Stimulated activated CD4-positive, alpha-beta T cell treated with anti-CD3 and anti-CD28 coated beads, Interleukin-1b, Interleukin-23, amount 100 ng/mL, for 48 hours (primary cell): ENCODE data around the gene LRRC57.

ENCODE experiments used
- DNase-seq: peaks from one replicate; pipeline ENCODE4 v3.0.0-alpha.2; 2020

The LRRC57 gene

DNA sequence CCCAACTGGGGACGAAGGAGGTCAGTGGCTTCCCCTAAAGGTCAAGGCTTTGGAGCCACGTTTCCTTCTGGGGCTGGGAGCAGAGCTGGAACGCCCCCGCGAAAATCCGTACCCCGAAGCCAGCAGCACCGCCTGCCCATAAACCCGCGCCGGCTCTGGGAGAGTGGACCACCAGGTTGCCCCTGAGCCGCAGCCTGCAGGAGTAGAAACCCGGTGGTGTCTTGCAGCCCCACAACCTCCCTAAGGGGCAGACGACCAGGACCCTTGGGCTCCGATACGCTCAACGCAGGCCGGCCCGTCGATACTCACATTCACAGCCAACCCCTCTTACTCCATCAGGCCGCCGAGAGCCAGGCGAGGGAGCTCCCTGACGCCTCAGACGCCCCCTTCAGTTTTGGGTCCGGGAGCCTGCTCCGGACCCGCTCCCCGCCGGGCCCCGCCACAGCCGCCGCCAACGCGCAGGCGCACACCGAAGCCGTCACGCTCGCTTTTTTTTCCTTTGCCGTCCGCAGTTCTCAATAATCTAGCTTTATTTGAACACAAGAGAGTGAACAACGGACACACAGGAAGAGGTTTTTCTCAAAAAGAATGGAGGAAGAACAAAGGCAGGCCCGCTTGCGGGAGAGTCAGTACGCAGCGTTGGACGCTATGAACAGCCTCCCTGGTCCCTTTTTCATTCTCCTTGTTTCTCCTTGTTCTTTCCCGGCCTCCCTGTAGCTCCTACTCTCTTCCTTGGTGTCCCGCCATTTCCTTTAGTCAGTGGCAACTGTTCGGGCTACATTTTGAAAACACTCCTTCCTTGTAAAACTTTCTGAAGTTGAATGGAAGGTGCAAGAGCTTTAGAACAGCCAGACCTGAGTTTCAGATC is 57.7 kb downstream of the LRRC57 start, which contains the start of gene ZNF106:
ZNF106 (minus strand) TSS at position 471 of the 868 bp plus-strand sequence. CDS start 18,852 bp downstream, outside the sequence.
- DNase-seq = peak; percentile 84

DNA sequence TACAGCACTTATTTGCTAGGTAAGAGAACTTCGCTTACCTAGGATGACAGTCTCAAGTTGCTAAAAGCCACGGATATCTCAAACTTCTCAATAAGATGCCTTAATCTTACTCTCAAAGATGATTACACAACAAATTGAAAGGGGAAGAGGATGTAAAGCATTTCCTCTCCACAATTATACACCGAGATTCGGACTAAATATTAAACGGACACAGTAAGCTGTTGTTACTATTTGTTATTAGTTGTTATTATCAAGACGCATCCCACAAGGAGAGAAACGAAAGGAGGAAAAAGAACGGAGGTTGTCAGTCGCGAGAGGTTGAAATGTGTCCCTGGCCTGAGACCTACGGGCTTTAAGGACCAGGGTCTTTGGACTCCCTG is 58.3 kb downstream of the LRRC57 start:
- DNase-seq = no peak
